Measurements from ENCODE around the gene SLC35E2B.

Gene SLC35E2B

DNA sequence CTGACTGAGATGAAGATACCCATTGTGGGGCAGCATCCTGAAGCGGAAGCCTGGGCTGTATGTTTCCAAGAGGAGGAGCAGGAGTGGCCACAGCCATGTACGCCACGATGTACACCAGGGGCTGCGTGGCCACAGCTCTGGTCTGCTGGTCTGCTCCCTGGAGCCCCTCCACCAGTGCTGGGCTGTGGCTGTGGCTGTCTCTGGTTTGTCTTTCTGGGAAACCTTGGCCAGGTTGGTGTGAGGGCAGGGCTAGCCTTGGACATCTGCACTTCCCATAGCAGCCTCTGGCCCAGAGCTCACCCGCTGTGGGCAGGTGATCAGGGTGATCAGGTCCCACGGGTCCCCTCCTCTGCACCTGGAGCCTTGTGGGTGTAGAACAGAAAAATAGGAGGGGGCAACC is 74.7 kb downstream of the SLC35E2B start:
- TF ChIP-seq, protein P1, sequence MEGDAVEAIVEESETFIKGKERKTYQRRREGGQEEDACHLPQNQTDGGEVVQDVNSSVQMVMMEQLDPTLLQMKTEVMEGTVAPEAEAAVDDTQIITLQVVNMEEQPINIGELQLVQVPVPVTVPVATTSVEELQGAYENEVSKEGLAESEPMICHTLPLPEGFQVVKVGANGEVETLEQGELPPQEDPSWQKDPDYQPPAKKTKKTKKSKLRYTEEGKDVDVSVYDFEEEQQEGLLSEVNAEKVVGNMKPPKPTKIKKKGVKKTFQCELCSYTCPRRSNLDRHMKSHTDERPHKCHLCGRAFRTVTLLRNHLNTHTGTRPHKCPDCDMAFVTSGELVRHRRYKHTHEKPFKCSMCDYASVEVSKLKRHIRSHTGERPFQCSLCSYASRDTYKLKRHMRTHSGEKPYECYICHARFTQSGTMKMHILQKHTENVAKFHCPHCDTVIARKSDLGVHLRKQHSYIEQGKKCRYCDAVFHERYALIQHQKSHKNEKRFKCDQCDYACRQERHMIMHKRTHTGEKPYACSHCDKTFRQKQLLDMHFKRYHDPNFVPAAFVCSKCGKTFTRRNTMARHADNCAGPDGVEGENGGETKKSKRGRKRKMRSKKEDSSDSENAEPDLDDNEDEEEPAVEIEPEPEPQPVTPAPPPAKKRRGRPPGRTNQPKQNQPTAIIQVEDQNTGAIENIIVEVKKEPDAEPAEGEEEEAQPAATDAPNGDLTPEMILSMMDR (IDR thresholded peaks at IDR 0.05; ENCODE audit: control insufficient read depth, extremely low read depth, insufficient read depth) = no peak
- DNase-seq (ENCODE audit: low read depth) = no peak
- no peak overlapping the region for H3K4me3 ChIP-seq (ENCODE audit: low read depth, low read length)

DNA sequence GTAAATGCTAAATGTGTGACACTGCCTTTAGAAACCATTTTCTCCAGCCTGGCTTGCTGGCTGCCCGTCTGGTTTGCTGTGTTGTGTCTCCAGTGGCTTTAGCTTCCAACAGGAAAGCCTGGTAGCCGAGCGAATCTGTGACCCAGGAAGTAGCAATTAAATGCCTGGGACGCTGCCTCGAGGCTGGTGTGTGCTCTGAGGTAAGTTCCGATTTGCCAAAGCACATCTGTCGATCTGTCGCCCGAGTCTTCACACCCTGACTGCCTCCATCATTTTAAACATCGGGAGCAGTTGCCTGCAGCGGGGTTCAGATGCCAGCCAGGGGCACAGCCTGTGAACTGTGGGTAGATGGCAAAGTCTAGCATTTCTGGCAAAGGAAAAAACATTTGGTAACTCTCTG is 75.1 kb downstream of the SLC35E2B start:
- H3K4me3 ChIP-seq (ENCODE audit: low read depth, low read length) = no peak overlapping the region
- DNase-seq (ENCODE audit: low read depth) = no peak
- TF ChIP-seq, protein P1 (IDR thresholded peaks at IDR 0.05; ENCODE audit: control insufficient read depth, extremely low read depth, insufficient read depth) = no peak

DNA sequence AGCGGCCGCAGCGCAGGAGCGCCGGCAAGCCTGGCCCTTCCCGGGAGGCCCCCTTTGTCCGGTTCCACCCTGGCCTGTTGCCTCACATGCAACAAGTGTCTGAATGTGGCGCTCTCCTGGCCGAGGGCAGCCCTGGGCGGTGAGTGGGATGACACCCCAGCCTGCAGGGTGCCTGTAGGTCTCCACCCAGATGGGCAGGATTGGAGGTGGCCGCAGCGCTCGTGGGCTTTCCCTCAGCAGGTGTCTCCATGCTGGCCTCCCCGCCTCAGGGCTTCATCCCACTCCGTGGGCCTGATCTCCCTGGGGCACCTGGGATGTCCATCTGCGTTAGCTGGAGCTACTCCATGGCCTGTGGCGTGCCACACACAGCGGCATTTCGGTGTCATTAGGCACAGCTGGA is 75.8 kb downstream of the SLC35E2B start:
- no peak for DNase-seq (ENCODE audit: low read depth)
- peak overlapping the region; percentile 90 for H3K4me3 ChIP-seq (ENCODE audit: low read depth, low read length)
- TF ChIP-seq, protein P1 (IDR thresholded peaks at IDR 0.05; ENCODE audit: control insufficient read depth, extremely low read depth, insufficient read depth) = no peak

DNA sequence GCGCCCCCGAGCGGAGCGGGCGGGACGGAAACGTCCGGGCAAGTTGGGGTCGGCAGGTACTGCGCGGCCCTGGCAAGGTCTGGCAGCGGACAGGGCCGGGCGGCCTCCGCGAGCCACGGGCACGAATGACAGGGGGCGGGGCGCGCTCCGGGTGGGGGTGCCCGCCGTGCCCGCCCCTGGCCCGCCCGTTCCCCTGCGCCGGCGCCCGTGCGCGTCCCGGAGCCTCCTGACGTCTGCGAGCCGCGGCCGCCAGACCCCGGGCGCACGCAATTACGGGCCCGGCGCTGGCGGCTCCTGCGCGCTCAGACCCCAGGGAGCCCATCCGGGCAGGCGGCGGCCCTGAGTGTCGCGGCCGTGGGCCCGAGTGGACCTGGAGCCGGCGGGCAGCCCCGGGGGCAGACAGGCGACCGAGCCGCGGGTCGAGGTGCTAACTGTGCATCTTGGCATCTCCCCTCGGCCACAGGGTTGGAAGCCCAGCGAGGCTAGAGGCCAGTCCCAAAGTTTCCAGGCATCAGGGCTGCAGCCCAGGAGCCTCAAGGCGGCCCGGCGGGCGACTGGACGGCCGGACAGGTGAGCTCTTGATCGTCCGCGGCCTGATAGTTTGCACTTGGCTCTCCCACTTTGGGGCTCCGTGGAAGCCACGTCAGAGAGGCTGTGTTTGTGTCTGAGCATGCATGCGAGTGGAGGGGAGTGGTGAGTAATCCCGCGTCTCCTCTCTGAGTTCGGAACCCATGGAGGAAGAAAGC is 76.4 kb downstream of the SLC35E2B start:
- peak overlapping the region; percentile 90 for H3K4me3 ChIP-seq (ENCODE audit: low read depth, low read length)
- DNase-seq (ENCODE audit: low read depth) = no peak
- TF ChIP-seq, protein P1 (IDR thresholded peaks at IDR 0.05; ENCODE audit: control insufficient read depth, extremely low read depth, insufficient read depth) = no peak

DNA sequence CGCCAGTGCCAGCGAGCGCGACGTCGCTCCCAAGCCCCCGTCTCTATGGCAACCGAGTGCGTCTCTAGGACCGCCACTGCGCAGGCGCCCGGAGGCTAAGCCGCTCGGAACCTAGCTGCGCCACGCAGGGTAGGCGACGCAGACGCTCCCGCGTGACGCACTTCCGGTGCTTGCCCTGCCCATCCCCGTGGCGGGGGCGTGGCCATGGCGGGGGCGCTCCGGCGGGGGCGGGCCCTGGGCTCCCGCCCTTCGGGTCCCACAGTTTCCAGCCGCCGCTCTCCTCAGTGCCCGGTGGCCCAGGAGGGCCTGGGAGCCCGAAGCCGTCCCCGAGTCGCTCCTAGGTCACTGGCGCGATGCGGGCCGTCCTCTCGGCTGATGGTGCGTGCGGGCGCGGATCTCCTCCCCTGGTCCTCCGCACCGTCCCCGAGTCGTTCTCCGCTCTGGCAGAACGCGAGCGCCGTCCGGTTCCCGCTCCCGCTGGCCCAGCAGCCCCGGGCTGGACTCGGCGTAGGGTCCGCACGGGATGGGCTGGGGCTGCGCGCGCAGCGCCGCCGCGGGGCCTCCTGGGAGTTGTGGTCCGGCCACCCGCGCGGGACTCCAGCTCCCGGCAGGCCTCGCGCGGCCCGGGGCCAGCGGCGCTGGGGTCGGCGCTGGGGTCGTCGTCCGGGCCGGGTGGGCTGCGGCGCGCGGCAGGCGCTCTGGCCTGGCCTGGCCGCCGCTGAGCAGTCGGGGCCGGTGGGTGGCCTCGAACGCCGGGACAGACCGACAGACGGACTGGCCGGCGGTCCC is 77.1 kb downstream of the SLC35E2B start, which contains the start of gene MIB2:
Gene MIB2, plus strand, starts transcription at position 245 of the 789 bp plus-strand sequence. CDS start 7,953 bp downstream, outside the sequence.
- TF ChIP-seq, protein P1 (IDR thresholded peaks at IDR 0.05; ENCODE audit: control insufficient read depth, extremely low read depth, insufficient read depth) = no peak
- H3K4me3 ChIP-seq (ENCODE audit: low read depth, low read length) = peak within 1 kb of the TSS; percentile 90
- DNase-seq (ENCODE audit: low read depth) = peak; percentile 92

DNA sequence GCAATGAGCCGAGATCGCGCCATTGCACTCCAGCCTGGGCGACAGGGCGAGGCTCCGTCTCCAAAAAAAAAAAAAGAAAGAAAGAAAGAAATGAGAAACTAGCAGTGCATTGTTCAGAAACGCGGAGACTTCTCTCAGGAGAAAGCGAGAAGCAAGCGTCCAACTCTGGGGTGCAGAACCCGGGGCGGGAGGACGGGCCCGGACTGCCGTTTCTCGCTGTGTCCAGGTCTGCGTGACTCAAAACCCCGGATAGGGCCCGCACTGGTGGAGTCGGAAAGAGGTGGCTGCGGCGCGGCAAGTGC is 77.7 kb downstream of the SLC35E2B start:
- no peak for DNase-seq (ENCODE audit: low read depth)
- TF ChIP-seq, protein P1 (IDR thresholded peaks at IDR 0.05; ENCODE audit: control insufficient read depth, extremely low read depth, insufficient read depth) = no peak
- H3K4me3 ChIP-seq (ENCODE audit: low read depth, low read length) = peak overlapping the region; percentile 90

Measured in LNCaP clone FGC (cell line).